Muscle of back (tissue), 11 donors: ENCODE results near the gene MPDU1. TPM values are rescaled to one million over a fixed set of nuclear protein-coding genes. Genes with fewer than 3 reads are reported as not detected.
"Not testable (repeated sequence)": the region's sequence is repeated elsewhere in the genome, so short reads cannot be mapped to it uniquely, and the experiment has no call there.

ENCODE experiments used
- DNase-seq, 3 donors: peaks; one replicate each; pipeline versions ENCODE4 v3.0.0 to v3.0.0-alpha.2; 2013
- polyA plus RNA-seq, 10 donors: library from polyadenylated mRNA; unstranded; fragments of 120-200 nt; gene quantifications; one replicate each; pipeline ENCODE4 v1.2.1, GENCODE V29; 2013; ENCODE audit not compliant: insufficient read length in 10 of 10

MPDU1 gene
- polyA plus RNA-seq, 10 donors, result 41.0 to 62.0 (median 48.0) TPM

- no peak for DNase-seq
Measured at GRCh38 chr17:7613769-7614424, 30.2 kb downstream of the MPDU1 start.

GRCh38 chr17:7614425-7615264 is 31.0 kb downstream of the MPDU1 start, which contains the start of gene FXR2:
FXR2 (minus strand) TSS chr17:7614897; CDS start chr17:7614532, 365 bp downstream.
- DNase-seq, result peak; percentile 100

GRCh38 chr17:7615265-7615747 is 31.7 kb downstream of the MPDU1 start:
- DNase-seq, result no peak

DNA sequence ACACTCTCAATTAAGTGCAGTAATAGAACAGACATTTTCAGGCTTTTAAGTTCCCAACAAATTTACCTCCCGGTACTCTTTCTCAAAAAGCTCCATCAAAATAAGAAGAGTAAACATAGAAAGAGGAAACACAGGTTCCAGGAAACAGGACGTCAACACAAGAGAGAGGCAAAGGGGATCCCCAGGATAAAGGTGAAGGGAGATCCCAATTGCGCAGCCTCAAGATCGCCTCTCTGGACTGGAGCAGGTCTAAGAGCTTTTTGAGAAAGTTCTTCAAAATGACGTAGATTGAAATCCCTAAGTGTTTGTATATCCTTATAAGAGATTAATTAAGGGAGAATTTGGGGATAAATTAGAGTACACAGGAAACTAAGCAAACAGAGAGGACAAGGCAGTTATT is 35.0 kb downstream of the MPDU1 start:
- DNase-seq, result no peak

DNA sequence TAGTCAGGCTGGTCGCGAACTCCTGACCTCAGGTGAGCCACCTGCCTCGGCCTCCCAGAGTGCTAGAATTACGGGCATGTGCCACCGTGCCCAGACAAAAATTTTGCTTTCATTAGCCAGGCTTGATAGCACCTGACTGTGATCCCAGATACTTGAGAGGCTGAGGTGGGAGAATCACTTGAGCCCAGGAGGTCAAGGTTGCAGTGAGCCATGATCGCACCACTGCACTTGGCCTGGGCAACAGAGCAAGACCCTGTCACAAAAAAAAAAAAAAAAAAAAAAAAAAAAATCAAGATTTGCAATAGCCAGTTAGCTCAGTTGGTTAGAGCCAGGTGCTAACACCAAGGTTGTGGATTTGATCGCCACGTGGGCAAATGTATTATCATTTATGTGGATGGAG is 37.2 kb downstream of the MPDU1 start:
- DNase-seq, result no peak

DNA sequence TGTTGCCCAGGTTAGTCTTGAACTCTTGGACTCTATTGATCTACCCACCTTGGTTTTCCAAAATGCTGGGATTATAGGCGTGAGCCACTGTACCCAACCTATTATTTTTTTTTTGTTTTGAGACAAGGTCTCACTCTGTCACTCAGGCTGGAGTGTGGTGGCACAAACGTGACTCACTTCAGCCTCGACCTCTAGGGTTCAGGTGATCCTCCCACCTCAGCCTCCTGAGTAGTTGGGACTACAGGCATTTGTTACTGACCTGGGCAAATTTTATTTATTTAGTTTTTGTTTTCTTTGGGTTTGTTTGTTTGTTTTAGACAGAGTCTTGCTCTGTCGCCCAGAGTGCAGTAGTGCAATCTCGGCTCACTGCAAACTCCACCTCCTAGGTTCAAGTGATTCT is 40.0 kb downstream of the MPDU1 start:
- DNase-seq, result no peak

DNA sequence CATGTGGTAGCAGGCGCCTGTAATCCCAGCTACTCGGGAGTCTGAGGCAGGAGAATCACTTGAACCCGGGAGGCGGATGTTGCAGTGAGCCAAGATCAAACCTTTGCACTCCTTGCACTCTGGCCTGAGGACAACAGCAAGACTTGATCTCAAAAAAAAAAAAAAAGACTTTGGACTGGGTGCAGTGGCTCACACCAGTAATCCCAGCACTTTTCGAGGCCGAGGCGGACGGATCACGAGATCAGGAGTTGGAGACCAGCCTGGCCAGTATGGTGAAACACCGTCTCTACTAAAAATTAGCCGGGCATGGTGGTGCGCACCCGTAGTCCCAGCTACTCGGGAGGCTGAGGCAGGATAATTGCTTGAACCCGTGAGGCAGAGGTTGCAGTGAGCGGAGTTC is 42.1 kb downstream of the MPDU1 start:
- not testable (repeated sequence) for DNase-seq

GRCh38 chr17:7626307-7626706 is 42.7 kb downstream of the MPDU1 start:
- DNase-seq, result no peak

- no peak for DNase-seq
Measured at GRCh38 chr17:7626956-7627249, 43.3 kb downstream of the MPDU1 start.

DNA sequence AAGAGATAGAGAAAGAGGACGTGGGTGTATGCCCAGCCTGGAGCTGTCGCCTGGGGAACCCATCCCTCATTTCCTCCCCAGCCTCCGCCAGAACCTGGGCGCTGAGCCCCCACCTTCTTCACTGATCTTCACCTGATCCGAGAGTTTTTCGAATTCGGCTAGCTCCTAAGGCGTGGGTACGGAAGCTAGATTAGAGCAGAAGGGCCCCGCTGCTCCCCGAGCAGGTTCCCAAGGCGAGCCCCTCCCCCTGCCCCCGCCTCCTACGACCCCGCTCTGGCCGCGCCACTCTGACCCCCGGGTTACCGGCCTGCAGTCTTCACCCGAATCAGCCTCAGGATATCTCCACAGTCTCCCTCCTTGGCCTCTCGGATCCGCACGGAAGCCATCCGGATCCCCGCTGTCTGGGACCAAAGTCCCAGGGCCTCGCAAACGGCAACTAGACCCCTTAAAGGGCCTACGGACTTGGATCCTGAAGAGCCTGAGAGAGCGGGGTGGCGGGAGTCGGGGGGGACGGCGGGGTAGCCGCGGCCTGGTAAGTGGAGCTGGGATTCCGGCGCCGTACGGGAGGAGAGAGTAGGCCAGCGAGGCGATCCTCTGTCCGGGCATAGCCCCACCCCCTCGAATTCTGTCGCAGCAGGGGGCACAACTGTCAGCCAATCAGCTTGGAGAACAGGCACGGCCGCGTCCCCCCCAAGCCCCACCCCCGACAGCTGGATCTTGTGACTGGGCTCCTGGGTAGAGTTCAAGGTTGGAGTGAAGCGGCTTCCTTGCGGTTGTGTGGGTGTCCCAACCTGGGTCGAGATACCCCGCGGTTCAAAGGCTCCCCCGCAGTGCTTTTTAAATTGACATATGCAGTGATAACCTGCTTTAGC is 43.8 kb downstream of the MPDU1 start, which contains the start of gene SAT2:
Gene SAT2, minus strand, starts transcription at position 572 of the 872 bp plus-strand sequence. Its CDS starts 186 bp downstream, at position 386.
- DNase-seq, result peak; percentile 96 to 97 (median 96)

DNA sequence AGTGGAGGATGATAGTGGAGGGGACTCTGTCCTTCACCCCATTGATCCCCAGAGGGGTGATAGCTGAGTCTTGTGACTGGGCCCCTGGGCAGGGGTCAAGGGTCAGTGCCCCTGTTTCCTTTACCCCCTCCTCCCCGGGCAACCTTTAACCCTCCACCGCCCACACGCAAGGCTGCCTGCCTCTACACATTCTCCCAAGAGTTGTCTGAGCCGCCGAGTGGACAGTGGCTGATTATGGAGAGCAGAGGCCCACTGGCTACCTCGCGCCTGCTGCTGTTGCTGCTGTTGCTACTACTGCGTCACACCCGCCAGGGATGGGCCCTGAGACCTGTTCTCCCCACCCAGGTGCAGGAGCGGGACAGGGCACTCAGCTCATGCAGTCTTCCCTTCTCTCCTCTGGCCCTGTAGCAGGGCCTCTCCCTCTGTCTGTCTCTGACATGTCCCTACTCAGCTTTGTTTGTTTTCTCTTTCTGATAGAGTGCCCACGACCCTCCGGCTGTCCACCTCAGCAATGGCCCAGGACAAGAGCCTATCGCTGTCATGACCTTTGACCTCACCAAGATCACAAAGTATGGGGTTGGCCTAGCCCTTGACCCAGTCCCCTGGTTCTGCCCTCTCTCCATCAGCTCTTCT is 46.4 kb downstream of the MPDU1 start, which contains the start of gene SHBG:
Gene SHBG, plus strand, starts transcription at position 197 of the 633 bp plus-strand sequence. Its CDS starts 38 bp downstream, at position 235.
- no peak for DNase-seq

- no peak for DNase-seq
Measured at GRCh38 chr17:7631398-7632380, 48.0 kb downstream of the MPDU1 start.

DNA sequence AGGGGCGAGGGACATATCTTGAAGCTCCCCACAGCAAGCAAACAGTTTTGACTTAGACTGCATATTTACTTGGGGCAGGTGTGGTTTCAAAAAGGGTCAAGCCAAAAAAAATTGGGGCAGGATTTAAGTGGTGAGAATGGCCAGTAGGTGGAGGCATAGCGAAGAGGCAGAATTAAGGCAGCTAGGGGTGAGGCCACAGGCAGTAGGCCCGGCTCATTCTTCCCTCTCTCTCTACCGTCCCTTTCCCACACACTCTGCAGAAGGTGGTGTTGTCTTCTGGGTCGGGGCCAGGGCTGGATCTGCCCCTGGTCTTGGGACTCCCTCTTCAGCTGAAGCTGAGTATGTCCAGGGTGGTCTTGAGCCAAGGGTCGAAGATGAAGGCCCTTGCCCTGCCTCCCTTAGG is 48.8 kb downstream of the MPDU1 start:
- no peak for DNase-seq

- no peak for DNase-seq
Measured at GRCh38 chr17:7633093-7633492, 49.4 kb downstream of the MPDU1 start.

- DNase-seq, result peak in 2 of 3 donors; percentile 63 to 79
Measured at GRCh38 chr17:7634384-7634783, 50.7 kb downstream of the MPDU1 start.

DNA sequence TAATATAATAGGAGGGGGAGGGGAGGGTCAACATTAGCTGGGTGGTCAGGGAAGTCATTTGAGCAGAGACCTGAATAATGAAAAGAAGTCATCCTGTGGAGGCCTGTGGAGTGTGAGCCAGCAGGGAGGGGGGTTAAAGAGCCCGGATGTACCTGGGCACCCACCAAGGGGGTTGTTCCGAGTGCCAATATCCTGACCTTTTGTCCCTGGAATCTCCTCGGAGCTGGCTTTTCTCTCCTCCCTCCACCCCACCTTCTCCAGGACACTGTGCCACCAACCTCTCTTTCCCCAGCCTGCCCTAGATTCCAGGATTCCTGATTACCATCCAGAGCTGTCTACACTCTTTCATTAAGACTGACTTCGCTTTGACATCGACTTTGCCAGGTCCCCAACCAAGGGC is 52.5 kb downstream of the MPDU1 start:
- DNase-seq, result no peak
